Right atrium auricular region (tissue), 2 donors: ENCODE results near the gene CCNY. TPM values are rescaled to one million over a fixed set of nuclear protein-coding genes. Genes with fewer than 3 reads are reported as not detected.

Experiments used
- DNase-seq: peaks from one replicate; pipeline ENCODE4 v3.0.0-alpha.2; 2019; ENCODE audit warnings: low spot score
- H3K27ac ChIP-seq, 2 donors: fragments of 200-600 bp; sonication (generic); 1 replicate in 1 of 2; 2 replicates in 1 of 2; pipeline ENCODE4 v1.5.1; 2016 to 2019
- H3K27me3 ChIP-seq, 2 donors: fragments of 200-600 bp; sonication (generic); one replicate each; pipeline versions ENCODE4 v1.5.1 to v1.6.0; 2017 to 2019
- H3K36me3 ChIP-seq: fragments of 200-600 bp; sonication (generic); one replicate; pipeline ENCODE4 v1.5.1; 2016
- H3K4me1 ChIP-seq, 2 donors: fragments of 200-600 bp; sonication (generic); one replicate each; pipeline versions ENCODE4 v1.5.1 to v1.6.0; 2017 to 2019
- H3K4me3 ChIP-seq, 2 donors: fragments of 200-600 bp; sonication (generic); 1 replicate in 1 of 2; 2 replicates in 1 of 2; pipeline ENCODE4 v1.5.1; 2017 to 2019; ENCODE audit warnings: mild to moderate bottlenecking in 1 of 2, moderate library complexity in 1 of 2
- H3K9me3 ChIP-seq, 2 donors: fragments of 200-600 bp; sonication (generic); one replicate each; pipeline ENCODE4 v1.5.1; 2019
- CTCF ChIP-seq, 2 donors: fragments of 200-600 bp; sonication (generic); IDR thresholded peaks; one replicate each; pipeline ENCODE4 v1.5.1; 2019; ENCODE audit warnings: antibody characterized with exemption in 2 of 2
- total RNA-seq, 2 donors: library from RNA; depleted of rRNA; stranded (reverse); fragments of >200 nt; gene quantifications; one replicate each; pipeline ENCODE4 v1.1.0, GENCODE V29; 2016

CCNY gene
- total RNA-seq, 2 donors from 2014 or later, result 35.6 to 58.1 TPM

- H3K4me3 ChIP-seq, result no peak overlapping the region
- no peak overlapping the region for H3K27ac ChIP-seq
- H3K9me3 ChIP-seq, result no peaks in the 10 kb centered on the region
- no peak for DNase-seq
- TF ChIP-seq CTCF (IDR thresholded peaks at IDR 0.05), result no peak
- peaks cover 0 to 71% of the 10 kb centered on the region in 2 donors for H3K4me1 ChIP-seq
- H3K27me3 ChIP-seq, result no peaks in the 10 kb centered on the region
- no peaks in the 10 kb centered on the region for H3K36me3 ChIP-seq
Measured at GRCh38 chr10:35347899-35348608, 11.7 kb downstream of the CCNY start.

GRCh38 chr10:35348609-35349388, 12.5 kb downstream of the CCNY start:
- Histone ChIP-seq H3K27ac (no peak overlapping the region), H3K27me3 (no peaks in the 10 kb centered on the region), H3K4me1 (peaks cover 0 to 71% of the 10 kb centered on the region in 2 donors), H3K36me3 (no peaks in the 10 kb centered on the region), H3K4me3 (no peak overlapping the region), H3K9me3 (no peaks in the 10 kb centered on the region)
- DNase-seq, result no peak
- TF ChIP-seq CTCF (IDR thresholded peaks at IDR 0.05), result no peak

- Histone ChIP-seq H3K4me3 (no peak overlapping the region), H3K36me3 (no peaks in the 10 kb centered on the region), H3K4me1 (peaks cover 0 to 69% of the 10 kb centered on the region in 2 donors), H3K9me3 (no peaks in the 10 kb centered on the region), H3K27ac (no peak overlapping the region), H3K27me3 (no peaks in the 10 kb centered on the region)
- DNase-seq, result no peak
- TF ChIP-seq CTCF (IDR thresholded peaks at IDR 0.05), result no peak
Measured at GRCh38 chr10:35349389-35349915, 13.1 kb downstream of the CCNY start.

- no peak overlapping the region for H3K27ac ChIP-seq
- no peaks in the 10 kb centered on the region for H3K9me3 ChIP-seq
- no peaks in the 10 kb centered on the region for H3K27me3 ChIP-seq
- DNase-seq, result no peak
- H3K36me3 ChIP-seq, result no peaks in the 10 kb centered on the region
- TF ChIP-seq CTCF (IDR thresholded peaks at IDR 0.05), result no peak
- H3K4me3 ChIP-seq, result no peak overlapping the region
- H3K4me1 ChIP-seq, result peaks cover 0 to 72% of the 10 kb centered on the region in 2 donors
Measured at GRCh38 chr10:35351021-35351420, 14.7 kb downstream of the CCNY start.

- H3K27ac ChIP-seq, result no peak overlapping the region
- H3K27me3 ChIP-seq, result no peaks in the 10 kb centered on the region
- no peak for DNase-seq
- no peak for TF ChIP-seq CTCF (IDR thresholded peaks at IDR 0.05)
- H3K4me1 ChIP-seq, result peaks cover 0 to 70% of the 10 kb centered on the region in 2 donors
- H3K4me3 ChIP-seq, result no peak overlapping the region
- no peaks in the 10 kb centered on the region for H3K36me3 ChIP-seq
- H3K9me3 ChIP-seq, result no peaks in the 10 kb centered on the region
Measured at GRCh38 chr10:35352097-35352496, 15.8 kb downstream of the CCNY start.
